ENCODE measurements around the gene RASAL2.
"Not testable (repeated sequence)": the region's sequence is repeated elsewhere in the genome, so short reads cannot be mapped to it uniquely, and the experiment has no call there.

The RASAL2 gene

DNA sequence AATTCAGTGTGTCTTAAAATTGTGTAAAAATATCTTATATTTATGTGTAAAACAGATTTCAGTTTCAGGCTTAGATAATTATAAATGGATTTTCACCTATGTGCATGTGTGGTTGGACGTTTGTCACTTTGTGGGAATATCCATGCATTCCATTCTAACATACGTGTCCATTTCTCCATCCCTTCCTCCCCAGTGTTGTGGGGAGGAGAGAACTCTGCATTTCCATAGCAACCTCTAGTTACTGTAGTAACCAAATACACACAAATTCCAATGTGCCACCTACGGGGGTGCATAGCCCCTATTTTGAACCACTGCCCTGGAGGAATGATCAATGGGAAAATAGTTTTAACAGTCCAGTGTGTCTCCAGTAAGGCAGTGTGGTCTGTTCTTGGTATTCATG, 79.0 kb downstream of the RASAL2 start:
- Histone ChIP-seq H3K4me1 (ENCODE audit: control insufficient read depth, insufficient read depth, low read length) (no peaks in the 10 kb centered on the region), H3K9ac (ENCODE audit: low read length) (no peak overlapping the region), H3K36me3 (ENCODE audit: control insufficient read depth, insufficient read depth, low read length, severe bottlenecking) (no peaks in the 10 kb centered on the region), H3K27me3 (replicated peaks; ENCODE audit: control insufficient read depth, insufficient read depth, low read length) (no peaks in the 10 kb centered on the region), H3K9me3 (ENCODE audit: control insufficient read depth, low read length) (no peaks in the 10 kb centered on the region), H3K4me3 (ENCODE audit: low read length) (no peak overlapping the region)
- DNase-seq (ENCODE audit: low read depth), result peak; percentile 48

DNA sequence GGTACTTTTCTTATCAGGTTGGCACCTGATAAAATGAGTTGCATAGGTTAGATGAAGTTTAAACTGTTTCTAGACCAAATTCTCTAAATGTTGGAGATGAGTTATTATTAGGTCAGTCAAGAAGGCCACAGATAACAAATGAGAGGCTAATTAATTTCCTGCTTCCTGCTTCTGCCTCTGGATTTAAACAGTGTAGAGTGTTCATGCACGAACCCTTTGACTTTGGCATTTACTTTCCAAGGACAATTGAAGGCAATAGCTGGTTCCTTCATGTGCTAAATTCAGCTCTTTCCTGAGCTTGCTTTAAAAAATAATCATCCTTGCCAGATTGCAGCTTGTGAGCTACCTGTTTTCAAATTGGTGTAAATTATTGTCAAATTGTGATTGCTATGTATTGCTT, 80.6 kb downstream of the RASAL2 start:
- Histone ChIP-seq H3K4me3 (ENCODE audit: low read length) (no peak overlapping the region), H3K36me3 (ENCODE audit: control insufficient read depth, insufficient read depth, low read length, severe bottlenecking) (no peaks in the 10 kb centered on the region), H3K9ac (ENCODE audit: low read length) (no peak overlapping the region), H3K9me3 (ENCODE audit: control insufficient read depth, low read length) (no peaks in the 10 kb centered on the region), H3K4me1 (ENCODE audit: control insufficient read depth, insufficient read depth, low read length) (no peaks in the 10 kb centered on the region), H3K27me3 (replicated peaks; ENCODE audit: control insufficient read depth, insufficient read depth, low read length) (no peaks in the 10 kb centered on the region)
- no peak for DNase-seq (ENCODE audit: low read depth)

DNA sequence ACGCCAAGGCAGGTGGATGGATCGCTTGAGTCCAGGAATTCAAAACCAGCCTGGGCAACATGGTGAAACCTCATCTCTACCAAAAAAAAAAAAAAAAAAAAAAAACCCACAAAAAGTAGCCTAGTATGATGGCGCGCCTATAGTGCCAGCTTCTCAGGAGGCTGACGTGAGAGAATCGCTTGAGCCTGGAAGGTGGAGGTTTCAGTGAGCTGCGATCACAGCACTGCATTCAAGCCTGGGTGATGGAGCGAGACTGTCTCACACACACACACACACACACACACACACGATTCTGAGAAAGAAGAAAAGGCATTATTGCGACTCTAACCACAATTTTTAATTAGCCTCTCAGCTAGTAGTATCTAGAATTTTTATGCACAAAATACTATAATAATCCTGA, 86.5 kb downstream of the RASAL2 start:
- Histone ChIP-seq H3K4me3 (ENCODE audit: low read length) (no peak overlapping the region), H3K36me3 (ENCODE audit: control insufficient read depth, insufficient read depth, low read length, severe bottlenecking) (no peaks in the 10 kb centered on the region), H3K4me1 (ENCODE audit: control insufficient read depth, insufficient read depth, low read length) (no peaks in the 10 kb centered on the region), H3K9ac (ENCODE audit: low read length) (no peak overlapping the region), H3K9me3 (ENCODE audit: control insufficient read depth, low read length) (no peaks in the 10 kb centered on the region), H3K27me3 (replicated peaks; ENCODE audit: control insufficient read depth, insufficient read depth, low read length) (no peaks in the 10 kb centered on the region)
- DNase-seq (ENCODE audit: low read depth), result no peak

DNA sequence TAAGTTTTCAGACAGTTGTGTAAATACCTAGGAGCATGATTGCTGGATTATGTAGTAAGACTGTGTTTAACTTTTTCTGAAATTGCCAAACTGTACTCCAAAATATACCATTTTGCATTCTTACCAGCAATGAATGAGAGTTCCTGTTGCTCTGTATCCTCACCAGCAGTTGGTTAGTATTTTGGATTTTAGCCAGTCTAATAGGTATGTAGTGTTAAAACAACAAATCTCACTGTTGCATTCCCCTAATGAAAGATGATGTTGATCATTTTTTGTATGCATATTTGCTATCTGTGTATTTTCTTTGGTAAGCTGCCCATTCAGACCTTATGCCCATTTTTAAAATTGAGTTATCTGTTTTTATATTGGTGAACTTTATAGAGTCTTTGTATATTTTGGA, 89.9 kb downstream of the RASAL2 start:
- Histone ChIP-seq H3K36me3 (ENCODE audit: control insufficient read depth, insufficient read depth, low read length, severe bottlenecking) (no peaks in the 10 kb centered on the region), H3K27me3 (replicated peaks; ENCODE audit: control insufficient read depth, insufficient read depth, low read length) (no peaks in the 10 kb centered on the region), H3K4me3 (ENCODE audit: low read length) (no peak overlapping the region), H3K9ac (ENCODE audit: low read length) (no peak overlapping the region), H3K4me1 (ENCODE audit: control insufficient read depth, insufficient read depth, low read length) (no peaks in the 10 kb centered on the region), H3K9me3 (ENCODE audit: control insufficient read depth, low read length) (no peaks in the 10 kb centered on the region)
- no peak for DNase-seq (ENCODE audit: low read depth)

DNA sequence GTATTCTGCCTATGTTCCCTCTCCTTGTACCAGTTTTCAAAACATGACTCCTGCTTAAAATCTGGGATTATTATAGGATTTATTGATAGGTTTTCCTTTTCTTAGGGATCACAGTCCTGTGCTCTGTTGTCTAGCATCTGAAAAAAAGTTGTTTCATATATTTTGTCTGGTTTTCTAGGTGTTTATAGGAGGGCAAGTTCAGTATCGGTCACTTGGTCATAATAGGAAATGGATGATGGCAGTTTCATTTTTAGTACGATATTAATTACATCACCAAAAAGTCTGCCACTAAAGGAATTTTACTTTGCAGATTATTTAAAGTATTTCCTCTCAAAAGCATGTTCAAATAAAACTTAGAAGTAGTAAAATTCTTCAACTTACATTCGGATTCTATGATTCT, 94.4 kb downstream of the RASAL2 start:
- H3K27me3 ChIP-seq (replicated peaks; ENCODE audit: control insufficient read depth, insufficient read depth, low read length), result no peaks in the 10 kb centered on the region

DNA sequence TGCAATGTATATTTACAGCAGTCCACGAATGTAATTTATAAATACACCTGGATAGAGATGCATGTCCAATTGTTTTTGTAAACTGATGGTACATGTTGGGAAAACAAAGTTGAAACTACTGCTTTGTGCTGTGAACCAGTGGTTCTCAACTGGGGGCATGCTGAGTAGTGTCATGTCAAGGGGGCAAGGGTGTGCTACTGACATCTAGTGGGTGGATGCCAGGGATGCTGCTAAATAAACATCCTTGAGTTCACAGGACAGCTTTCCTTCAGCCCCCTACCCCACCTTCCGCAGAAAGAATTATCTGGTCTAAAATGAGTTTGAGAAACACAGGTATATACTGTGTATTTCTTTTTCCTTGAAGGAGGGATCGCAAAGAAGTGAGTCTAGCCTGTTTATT, 95.9 kb downstream of the RASAL2 start:
- H3K36me3 ChIP-seq (ENCODE audit: control insufficient read depth, insufficient read depth, low read length, severe bottlenecking), result no peaks in the 10 kb centered on the region
- H3K4me3 ChIP-seq (ENCODE audit: low read length), result no peak overlapping the region
- H3K9me3 ChIP-seq (ENCODE audit: control insufficient read depth, low read length), result no peaks in the 10 kb centered on the region
- no peak overlapping the region for H3K9ac ChIP-seq (ENCODE audit: low read length)
- DNase-seq (ENCODE audit: low read depth), result no peak
- H3K27me3 ChIP-seq (replicated peaks; ENCODE audit: control insufficient read depth, insufficient read depth, low read length), result no peaks in the 10 kb centered on the region
- H3K4me1 ChIP-seq (ENCODE audit: control insufficient read depth, insufficient read depth, low read length), result peaks cover 12% of the 10 kb centered on the region

More for the DNA sequence above, 94.4 kb downstream of the RASAL2 start:
- DNase-seq (ENCODE audit: low read depth), result no peak
- H3K9ac ChIP-seq (ENCODE audit: low read length), result no peak overlapping the region
- H3K4me3 ChIP-seq (ENCODE audit: low read length), result no peak overlapping the region
- no peaks in the 10 kb centered on the region for H3K9me3 ChIP-seq (ENCODE audit: control insufficient read depth, low read length)
- H3K36me3 ChIP-seq (ENCODE audit: control insufficient read depth, insufficient read depth, low read length, severe bottlenecking), result no peaks in the 10 kb centered on the region
- H3K4me1 ChIP-seq (ENCODE audit: control insufficient read depth, insufficient read depth, low read length), result peaks cover 10% of the 10 kb centered on the region

DNA sequence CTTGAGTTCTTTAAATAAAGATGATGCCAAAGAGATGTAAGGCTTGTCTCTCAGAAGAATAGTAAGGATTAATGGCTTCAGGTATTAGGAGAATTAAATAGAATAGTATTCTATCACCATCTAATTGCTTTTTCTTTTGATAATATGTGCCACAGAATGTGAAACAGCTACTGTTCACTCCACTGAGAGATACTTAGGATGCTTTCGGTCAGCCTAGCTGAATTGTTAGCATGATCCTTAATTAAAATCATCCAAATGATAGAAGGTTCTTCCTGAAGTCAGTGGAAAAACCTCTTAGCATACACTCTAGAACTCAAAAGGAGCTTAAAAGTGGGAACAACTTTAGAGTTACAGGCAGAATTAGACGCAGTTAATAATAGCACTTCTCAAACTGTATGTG, 97.0 kb downstream of the RASAL2 start:
- Histone ChIP-seq H3K9me3 (ENCODE audit: control insufficient read depth, low read length) (no peaks in the 10 kb centered on the region), H3K4me3 (ENCODE audit: low read length) (no peak overlapping the region), H3K9ac (ENCODE audit: low read length) (no peak overlapping the region), H3K4me1 (ENCODE audit: control insufficient read depth, insufficient read depth, low read length) (peaks cover 12% of the 10 kb centered on the region), H3K36me3 (ENCODE audit: control insufficient read depth, insufficient read depth, low read length, severe bottlenecking) (no peaks in the 10 kb centered on the region), H3K27me3 (replicated peaks; ENCODE audit: control insufficient read depth, insufficient read depth, low read length) (no peaks in the 10 kb centered on the region)
- DNase-seq (ENCODE audit: low read depth), result no peak

DNA sequence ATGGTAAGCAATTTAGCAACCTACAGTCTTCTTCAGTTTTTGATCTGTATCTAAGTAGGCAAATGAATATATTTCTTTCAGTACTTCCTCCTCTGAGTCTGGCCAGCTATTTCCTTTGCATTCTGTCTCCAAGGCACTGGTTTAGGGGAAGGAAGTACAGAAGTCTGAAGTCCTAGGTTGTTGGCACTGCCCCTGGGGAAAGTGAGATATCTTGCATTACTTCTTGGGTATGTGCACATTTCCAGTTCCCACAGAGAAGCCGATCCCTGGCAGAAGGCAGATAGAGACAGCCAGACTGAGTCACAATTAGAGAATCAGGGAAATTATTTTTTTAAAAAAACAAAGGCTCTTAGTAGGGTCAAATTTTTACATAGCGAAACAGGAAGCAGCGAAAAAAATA, 98.8 kb downstream of the RASAL2 start:
- no peaks in the 10 kb centered on the region for H3K27me3 ChIP-seq (replicated peaks; ENCODE audit: control insufficient read depth, insufficient read depth, low read length)

DNA sequence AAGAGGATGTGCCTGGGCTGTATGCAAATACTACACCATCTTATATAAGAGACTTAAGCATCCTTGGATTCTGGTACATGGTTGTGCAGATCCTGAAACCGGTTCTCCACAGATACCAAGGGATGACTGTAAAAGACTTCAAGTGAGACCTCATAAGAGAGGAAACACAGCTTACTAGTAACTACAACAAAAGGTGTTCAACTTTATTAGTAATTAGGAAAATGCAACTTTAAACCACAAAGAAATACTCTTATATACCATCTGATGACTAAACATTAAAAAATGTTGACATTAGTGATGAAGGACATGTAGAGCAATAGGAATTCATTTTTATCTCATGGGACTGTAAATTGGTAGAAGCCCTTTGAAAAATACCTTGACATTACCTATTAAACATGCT, 102.7 kb downstream of the RASAL2 start:
- H3K4me1 ChIP-seq (ENCODE audit: control insufficient read depth, insufficient read depth, low read length), result peaks cover 12% of the 10 kb centered on the region

More for the DNA sequence above, 98.8 kb downstream of the RASAL2 start:
- H3K4me3 ChIP-seq (ENCODE audit: low read length), result peak overlapping the region; percentile 28
- no peaks in the 10 kb centered on the region for H3K9me3 ChIP-seq (ENCODE audit: control insufficient read depth, low read length)
- peak; percentile 74 for DNase-seq (ENCODE audit: low read depth)
- H3K9ac ChIP-seq (ENCODE audit: low read length), result no peak overlapping the region
- no peaks in the 10 kb centered on the region for H3K36me3 ChIP-seq (ENCODE audit: control insufficient read depth, insufficient read depth, low read length, severe bottlenecking)
- H3K4me1 ChIP-seq (ENCODE audit: control insufficient read depth, insufficient read depth, low read length), result peaks cover 12% of the 10 kb centered on the region

DNA sequence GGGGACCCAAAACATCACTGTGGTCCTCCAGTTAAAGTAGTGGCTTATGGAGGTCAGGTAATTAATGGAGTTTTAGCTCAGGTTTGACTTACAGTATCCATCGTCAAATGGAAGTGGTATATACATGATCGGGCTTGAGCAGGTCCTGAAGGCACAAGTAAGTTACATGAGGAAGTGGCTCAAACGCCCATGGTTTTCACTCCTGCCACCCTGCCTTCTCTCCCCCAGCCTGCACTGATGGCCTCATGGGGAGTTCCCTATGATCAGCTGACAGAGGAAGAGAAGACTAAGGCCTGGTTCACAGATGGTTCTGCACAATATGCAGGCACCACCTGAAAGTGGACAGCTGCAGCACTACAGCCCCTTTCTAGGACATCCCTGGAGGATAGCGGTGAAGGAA, 108.2 kb downstream of the RASAL2 start:
- H3K9ac ChIP-seq (ENCODE audit: low read length); H3K27me3 ChIP-seq (replicated peaks; ENCODE audit: control insufficient read depth, insufficient read depth, low read length); H3K36me3 ChIP-seq (ENCODE audit: control insufficient read depth, insufficient read depth, low read length, severe bottlenecking); H3K4me3 ChIP-seq (ENCODE audit: low read length); H3K9me3 ChIP-seq (ENCODE audit: control insufficient read depth, low read length); DNase-seq (ENCODE audit: low read depth); H3K4me1 ChIP-seq (ENCODE audit: control insufficient read depth, insufficient read depth, low read length): not testable (repeated sequence)

More for the DNA sequence above, 102.7 kb downstream of the RASAL2 start:
- Histone ChIP-seq H3K9me3 (ENCODE audit: control insufficient read depth, low read length) (no peaks in the 10 kb centered on the region), H3K9ac (ENCODE audit: low read length) (no peak overlapping the region), H3K27me3 (replicated peaks; ENCODE audit: control insufficient read depth, insufficient read depth, low read length) (no peaks in the 10 kb centered on the region), H3K36me3 (ENCODE audit: control insufficient read depth, insufficient read depth, low read length, severe bottlenecking) (no peaks in the 10 kb centered on the region), H3K4me3 (ENCODE audit: low read length) (no peak overlapping the region)
- no peak for DNase-seq (ENCODE audit: low read depth)

DNA sequence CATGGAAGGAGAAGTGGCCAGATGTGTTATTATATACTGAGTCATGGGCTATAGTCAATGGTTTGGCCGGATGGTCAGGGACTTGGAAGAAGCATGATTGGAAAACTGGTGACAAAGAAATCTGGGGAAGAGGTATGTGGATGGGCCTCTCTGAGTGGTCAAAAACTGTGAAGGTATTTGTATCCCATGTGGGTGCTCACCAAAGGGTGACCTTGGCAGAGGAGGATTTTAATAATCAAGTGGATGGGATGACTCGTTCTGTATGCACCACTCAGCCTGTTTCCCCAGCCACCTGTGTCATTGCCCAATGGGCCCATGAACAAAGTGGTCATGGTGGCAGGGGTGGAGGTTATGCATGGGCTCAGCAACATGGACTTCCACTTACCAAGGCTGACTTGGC, 108.6 kb downstream of the RASAL2 start:
- not testable (repeated sequence) for H3K36me3 ChIP-seq (ENCODE audit: control insufficient read depth, insufficient read depth, low read length, severe bottlenecking)

DNA sequence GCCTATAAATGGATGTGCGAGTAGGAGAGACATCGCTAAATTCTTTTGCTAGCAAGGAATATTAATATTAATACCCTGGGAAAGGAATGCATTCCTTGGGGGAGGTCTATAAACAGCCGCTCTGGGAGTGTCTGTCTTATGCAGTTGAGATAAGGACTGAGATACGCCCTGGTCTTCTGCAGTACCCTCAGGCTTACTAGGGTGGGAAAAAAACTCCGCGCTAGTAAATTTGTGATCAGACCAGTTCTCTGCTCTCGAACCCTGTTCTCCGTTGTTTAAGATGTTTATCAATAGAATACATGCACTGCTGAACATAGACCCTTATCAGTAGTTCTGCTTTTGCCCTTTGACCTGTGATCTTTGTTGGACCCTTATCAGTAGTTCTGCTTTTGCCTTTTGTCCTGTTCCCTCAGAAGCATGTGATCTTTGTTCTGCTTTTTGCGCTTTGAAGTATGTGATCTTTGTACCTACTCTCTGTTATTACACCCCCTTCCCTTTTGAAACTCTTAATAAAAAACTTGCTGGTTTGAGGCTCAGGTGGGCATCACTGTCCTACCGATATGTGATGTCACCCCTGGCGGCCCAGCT, 114.5 kb downstream of the RASAL2 start:
- H3K9me3 ChIP-seq (ENCODE audit: control insufficient read depth, low read length), result peaks cover 33% of the 10 kb centered on the region
- H3K4me1 ChIP-seq (ENCODE audit: control insufficient read depth, insufficient read depth, low read length); DNase-seq (ENCODE audit: low read depth); H3K9ac ChIP-seq (ENCODE audit: low read length); H3K36me3 ChIP-seq (ENCODE audit: control insufficient read depth, insufficient read depth, low read length, severe bottlenecking); H3K27me3 ChIP-seq (replicated peaks; ENCODE audit: control insufficient read depth, insufficient read depth, low read length); H3K4me3 ChIP-seq (ENCODE audit: low read length): not testable (repeated sequence)

More for the DNA sequence above, 108.6 kb downstream of the RASAL2 start:
- H3K9me3 ChIP-seq (ENCODE audit: control insufficient read depth, low read length); H3K4me1 ChIP-seq (ENCODE audit: control insufficient read depth, insufficient read depth, low read length); DNase-seq (ENCODE audit: low read depth); H3K9ac ChIP-seq (ENCODE audit: low read length); H3K4me3 ChIP-seq (ENCODE audit: low read length); H3K27me3 ChIP-seq (replicated peaks; ENCODE audit: control insufficient read depth, insufficient read depth, low read length): not testable (repeated sequence)

Measured in adipocyte (in vitro differentiated cells).